IPS-NIHi11 (cell line): Measurements from ENCODE around the gene LAIR2.

Experiments
- DNase-seq: peaks from one replicate; pipeline ENCODE4 v3.0.0; 2012; ENCODE audit warnings: mixed read lengths, low spot score

The LAIR2 gene

DNA sequence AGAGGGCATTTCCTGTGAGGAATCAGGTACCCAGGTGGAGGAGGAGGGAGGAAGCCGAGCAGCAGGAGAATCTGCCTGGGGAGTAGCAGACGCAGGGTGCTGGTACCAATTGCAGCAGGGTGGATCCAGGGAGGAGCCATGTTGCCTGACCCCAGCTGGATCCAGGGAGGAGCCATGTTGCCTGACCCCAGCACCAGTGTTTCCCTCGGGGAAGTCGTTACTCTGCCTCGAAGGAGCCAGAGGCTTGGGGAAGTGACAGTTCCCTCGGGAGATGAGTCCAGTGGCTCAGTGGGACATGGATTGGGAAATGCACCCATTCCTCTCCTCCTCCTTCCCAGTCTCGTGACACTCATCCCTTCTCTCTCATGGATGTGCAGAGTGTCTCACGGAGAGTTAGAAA lies 31.5 kb downstream of the LAIR2 start:
- DNase-seq = no peak

GRCh38 chr19:54535601-54536000 lies 33.0 kb downstream of the LAIR2 start:
- no peak for DNase-seq

DNA sequence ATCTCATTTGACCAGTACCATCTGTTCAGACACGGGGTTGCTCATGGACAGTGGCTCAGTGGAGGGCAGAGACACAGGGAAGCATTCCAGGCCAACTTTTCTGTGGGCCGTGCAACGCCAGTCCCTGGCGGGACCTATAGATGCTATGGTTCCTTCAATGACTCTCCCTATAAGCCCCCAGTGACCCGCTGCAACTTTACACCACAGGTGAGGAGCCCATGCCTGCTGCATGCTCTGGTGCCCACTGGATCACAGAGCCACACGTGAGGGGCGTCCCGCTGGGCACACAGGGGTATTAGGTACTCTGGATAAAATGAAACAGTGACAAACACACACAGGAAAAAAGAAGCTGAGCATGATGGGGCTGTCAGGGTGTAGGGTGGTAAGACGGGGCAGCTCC lies 34.3 kb downstream of the LAIR2 start:
- no peak for DNase-seq

DNA sequence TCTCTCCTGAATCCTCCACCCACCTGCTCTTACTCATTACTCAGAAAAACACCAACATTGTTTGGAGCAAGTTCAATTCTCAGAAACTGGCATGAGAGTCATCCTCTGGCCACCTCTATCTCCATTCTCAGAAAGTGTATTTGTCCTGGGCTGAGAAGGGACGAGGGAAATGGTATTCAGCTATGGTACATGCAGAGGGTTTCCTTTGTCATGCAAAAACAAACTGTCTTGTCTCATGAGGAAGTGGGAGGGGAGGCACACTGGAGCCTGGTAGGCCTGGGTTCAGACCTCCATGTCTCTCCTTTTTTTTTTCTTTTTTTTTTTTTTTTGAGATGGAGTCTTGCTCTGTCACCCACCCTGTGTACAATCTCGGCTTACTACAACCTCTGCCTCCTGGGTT lies 39.1 kb downstream of the LAIR2 start:
- DNase-seq = no peak

DNA sequence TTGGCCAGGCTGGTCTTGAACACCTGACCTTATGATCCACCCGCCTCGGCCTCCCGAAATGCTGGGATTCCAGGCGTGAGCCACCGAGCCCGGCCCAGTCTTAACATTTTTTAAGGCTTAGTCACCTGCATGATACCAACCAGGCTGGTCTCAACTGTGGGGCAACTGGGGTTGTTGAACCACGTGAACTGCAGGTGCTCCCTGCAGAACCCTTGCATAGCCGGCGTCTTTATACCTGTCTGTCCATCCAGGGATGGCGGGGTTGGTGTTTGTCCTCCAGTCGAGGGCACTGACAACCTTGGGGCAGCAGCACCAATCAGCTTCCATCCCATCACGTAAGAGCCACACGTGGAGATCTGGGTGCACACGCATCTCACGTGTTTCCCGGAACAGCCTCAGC lies 46.2 kb downstream of the LAIR2 start:
- DNase-seq = no peak

GRCh38 chr19:54549224-54549623 lies 46.6 kb downstream of the LAIR2 start:
- DNase-seq = no peak

- DNase-seq = no peak
These were observed 48.7 kb downstream of the LAIR2 start for GRCh38 chr19:54551293-54551692.

- DNase-seq = no peak
These were observed 49.6 kb downstream of the LAIR2 start for GRCh38 chr19:54551950-54552912.

- no peak for DNase-seq
These were observed 50.3 kb downstream of the LAIR2 start for GRCh38 chr19:54552913-54553310.

GRCh38 chr19:54554006-54554405 lies 51.4 kb downstream of the LAIR2 start:
- DNase-seq = no peak

DNA sequence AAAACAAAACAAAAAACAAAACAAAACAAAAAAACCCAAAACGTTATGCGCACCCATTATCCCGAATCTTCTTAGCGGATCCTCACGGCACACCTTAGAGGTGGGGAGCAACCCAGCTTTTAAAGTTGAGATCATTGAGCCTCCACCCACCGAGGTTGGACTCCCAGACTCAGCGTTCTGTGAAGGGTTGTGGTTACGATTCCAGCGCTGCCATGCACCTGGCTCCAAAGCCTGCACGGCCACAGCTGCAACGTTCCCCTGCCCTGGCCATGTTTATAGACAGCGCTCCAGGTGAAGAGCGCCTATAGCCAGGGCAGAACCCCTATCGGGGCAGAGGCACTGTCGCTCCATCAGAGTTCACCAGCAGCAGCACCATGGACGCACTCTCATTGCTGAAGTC lies 52.3 kb downstream of the LAIR2 start:
- no peak for DNase-seq

DNA sequence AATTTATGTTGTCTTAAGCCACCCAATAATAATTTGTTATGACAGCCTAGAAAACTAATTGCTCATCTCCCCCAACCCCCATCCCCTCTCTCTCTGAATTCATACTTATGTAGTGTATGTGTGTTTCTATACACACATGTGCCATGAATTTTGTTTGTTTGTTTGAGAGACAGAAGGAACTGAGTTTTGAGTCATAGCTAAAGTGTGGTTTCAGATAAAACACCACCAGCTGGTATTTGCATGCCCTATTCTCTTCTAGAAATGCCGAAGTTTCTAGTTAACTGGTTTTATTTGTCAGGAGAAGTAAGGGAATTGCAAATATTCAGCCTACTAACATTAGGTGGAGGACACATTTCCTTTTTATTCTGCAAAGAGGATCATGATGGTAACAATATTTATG lies 53.6 kb downstream of the LAIR2 start:
- no peak for DNase-seq

GRCh38 chr19:54558339-54558738 lies 55.7 kb downstream of the LAIR2 start:
- no peak for DNase-seq
